Measurements from ENCODE around the gene ABCD3.

DNA sequence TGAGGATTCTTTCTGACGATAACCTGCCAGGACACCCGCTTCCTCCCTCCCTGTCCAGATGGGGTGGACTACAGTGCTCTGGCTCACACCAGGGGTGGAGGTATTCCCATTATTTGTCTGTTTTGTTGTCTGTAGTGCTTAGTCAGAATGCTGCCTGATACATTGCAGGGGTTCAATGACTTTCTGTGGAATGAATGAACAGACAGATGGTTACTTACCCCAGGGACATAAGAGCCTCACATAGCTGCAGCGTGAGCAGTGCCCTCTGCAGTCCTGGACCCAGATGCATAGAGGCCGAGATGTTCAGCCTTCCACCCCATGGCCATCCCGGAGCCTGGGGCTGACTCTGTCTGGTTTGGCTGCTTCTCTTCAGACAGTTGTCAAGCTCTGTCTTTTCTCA is 136.4 kb downstream of the ABCD3 start:
- TF ChIP-seq, protein P1, sequence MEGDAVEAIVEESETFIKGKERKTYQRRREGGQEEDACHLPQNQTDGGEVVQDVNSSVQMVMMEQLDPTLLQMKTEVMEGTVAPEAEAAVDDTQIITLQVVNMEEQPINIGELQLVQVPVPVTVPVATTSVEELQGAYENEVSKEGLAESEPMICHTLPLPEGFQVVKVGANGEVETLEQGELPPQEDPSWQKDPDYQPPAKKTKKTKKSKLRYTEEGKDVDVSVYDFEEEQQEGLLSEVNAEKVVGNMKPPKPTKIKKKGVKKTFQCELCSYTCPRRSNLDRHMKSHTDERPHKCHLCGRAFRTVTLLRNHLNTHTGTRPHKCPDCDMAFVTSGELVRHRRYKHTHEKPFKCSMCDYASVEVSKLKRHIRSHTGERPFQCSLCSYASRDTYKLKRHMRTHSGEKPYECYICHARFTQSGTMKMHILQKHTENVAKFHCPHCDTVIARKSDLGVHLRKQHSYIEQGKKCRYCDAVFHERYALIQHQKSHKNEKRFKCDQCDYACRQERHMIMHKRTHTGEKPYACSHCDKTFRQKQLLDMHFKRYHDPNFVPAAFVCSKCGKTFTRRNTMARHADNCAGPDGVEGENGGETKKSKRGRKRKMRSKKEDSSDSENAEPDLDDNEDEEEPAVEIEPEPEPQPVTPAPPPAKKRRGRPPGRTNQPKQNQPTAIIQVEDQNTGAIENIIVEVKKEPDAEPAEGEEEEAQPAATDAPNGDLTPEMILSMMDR (IDR thresholded peaks at IDR 0.05; ENCODE audit: low read length), result no peak
- no peak for TF ChIP-seq EZH2 (optimal IDR thresholded peaks at IDR 0.05; ENCODE audit: low read depth, low read length)
- no peak for TF ChIP-seq EZH2phosphoT487 (IDR thresholded peaks at IDR 0.05; ENCODE audit: low read length)

Measured in MM.1S (cell line).